Renal cortical epithelial cell (primary cell): ENCODE measurements around the gene TYK2. TPM values are rescaled to one million over a fixed set of nuclear protein-coding genes. Genes with fewer than 3 reads are reported as not detected.
"Not testable (repeated sequence)": the region's sequence is repeated elsewhere in the genome, so short reads cannot be mapped to it uniquely, and the experiment has no call there.

Experiments used
- DNase-seq: peaks from one replicate; pipeline ENCODE4 v3.0.0-alpha.2; 2011; ENCODE audit warnings: low read depth
- total RNA-seq: library from RNA; depleted of rRNA; stranded (reverse); fragments of >200 nt; gene quantifications from 2 replicates; pipeline ENCODE4 v1.2.3, GENCODE V29; 2014

The TYK2 gene
- total RNA-seq, 1 donor from 2014 or later: 74.2 TPM

DNA sequence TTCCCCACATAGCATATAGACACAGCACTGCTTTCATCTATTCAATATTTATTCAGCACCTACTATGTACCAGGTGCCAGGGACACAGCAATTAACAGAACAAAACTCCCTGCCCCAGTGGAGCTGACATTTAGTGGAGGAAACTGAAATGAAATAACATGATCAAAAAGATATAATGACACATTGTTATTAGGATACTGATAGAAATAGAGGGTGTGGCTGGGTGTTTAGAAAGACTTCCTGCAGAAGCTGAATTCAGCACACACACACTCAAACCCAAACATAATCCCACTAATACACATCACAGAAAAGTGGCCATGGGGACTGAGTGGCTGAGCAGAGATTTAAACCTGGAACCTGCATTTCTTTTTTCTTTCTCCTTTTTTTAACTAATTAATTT is 26.7 kb upstream of the TYK2 start:
- no peak for DNase-seq

DNA sequence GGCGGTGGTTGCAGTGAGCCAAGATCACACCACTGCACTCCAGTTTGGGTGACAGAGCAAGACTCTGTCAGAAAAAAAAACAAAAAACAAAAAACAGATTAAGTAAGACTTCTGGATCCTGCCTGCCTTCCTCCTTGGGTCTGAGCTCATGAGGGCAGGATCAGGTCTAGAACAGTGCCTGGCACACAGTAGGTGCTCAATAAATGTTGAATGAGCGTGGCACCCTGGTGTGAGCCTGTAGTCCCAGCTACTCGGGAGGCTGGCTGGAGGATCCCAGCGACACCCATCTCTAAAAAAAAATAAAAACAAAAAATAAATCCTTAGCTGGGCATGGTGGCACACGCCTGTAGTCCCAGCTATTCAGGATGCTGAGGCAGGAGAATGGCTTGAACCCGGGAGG is 25.8 kb upstream of the TYK2 start:
- no peak for DNase-seq

DNA sequence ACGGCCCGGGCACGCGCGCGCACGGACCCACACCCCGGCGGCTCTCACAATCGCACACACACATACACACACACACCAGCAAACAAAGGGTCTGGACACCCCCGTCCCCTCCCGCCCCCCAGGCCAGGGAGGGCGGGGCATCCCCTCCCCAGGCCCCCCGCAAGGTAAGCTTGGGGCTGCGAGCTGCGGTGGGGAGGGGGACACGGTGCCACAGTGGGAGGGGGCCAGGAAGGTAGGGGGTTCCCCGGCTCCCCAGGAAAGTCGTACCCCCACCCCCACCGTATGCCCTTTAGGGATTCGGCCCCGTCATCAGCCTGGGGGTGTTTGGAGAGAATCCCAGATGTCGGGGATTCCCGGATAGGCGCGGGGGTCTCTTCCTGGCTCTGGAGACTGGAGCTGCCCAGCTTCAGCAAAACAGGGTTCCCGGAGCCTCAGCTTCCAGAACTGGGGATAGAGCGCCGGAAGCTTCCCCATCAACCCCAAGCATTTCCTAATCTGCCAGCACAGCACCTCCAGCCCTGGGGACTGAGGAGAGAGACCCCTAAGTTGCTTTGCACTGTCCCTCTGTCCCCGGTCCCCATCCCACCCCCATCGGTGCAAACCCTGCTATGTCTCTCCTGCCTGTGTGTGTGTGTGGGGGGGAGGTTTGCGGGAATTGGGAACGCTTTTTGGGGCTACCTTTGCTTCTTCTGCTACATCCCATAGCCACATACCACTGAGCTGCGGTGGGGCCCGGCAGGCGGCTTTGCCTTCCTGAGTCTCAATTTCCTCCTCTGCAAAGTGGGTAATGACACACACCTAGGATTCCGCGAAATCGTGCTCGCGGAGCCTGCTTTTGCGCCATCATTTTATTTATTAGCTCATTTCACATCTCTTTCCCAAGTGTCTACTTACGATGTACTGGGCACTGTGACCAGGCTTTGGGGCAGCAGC is 24.8 kb upstream of the TYK2 start:
- no peak for DNase-seq

DNA sequence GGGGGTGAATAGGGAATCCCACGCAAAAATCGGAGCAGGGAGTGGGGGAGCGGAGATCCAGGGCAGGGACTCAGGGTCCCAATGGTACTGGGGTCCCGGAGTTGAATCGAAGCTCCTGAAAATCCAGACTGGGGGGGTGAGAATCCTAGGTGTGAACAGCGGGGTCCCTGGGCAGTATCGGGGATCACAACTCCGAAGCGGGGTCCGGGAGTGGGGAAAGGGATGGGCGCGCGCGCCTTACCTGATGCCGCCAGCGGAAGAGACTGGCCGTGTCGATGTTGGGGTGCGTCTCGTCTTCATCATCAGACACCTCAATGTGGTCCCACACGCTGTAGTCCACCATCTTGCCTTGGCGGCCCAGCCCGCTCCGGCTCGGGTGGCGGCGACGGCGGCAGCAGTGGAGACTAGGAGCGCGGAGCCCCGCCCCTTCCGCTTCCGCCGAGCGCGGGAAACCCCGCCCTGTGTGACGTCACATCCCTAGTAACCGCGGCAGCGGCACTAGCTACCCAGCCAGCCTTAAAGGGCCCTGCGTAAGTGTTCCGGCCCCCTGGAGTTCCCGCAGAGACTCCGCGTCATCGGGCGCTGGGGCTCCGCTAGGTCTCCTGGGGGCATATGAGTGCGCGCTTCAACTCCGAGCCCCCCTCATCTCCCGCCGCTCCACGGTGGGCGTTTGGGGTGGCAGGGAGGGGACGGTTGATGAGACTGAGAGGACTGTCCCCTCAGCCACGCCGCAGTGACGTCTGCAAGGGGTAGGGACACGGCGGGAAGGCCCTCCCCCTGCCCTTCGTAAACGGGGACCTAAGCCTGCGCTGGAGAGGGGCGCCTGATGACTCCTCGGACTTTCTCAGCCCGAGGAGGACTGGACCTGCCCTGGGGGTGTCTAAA is 23.0 kb upstream of the TYK2 start, which contains the start of gene CDC37:
Gene CDC37 (minus strand): TSS at position 406 of the 885 bp plus-strand sequence. CDS start 63 bp downstream, at position 343.
- peak; percentile 86 for DNase-seq

DNA sequence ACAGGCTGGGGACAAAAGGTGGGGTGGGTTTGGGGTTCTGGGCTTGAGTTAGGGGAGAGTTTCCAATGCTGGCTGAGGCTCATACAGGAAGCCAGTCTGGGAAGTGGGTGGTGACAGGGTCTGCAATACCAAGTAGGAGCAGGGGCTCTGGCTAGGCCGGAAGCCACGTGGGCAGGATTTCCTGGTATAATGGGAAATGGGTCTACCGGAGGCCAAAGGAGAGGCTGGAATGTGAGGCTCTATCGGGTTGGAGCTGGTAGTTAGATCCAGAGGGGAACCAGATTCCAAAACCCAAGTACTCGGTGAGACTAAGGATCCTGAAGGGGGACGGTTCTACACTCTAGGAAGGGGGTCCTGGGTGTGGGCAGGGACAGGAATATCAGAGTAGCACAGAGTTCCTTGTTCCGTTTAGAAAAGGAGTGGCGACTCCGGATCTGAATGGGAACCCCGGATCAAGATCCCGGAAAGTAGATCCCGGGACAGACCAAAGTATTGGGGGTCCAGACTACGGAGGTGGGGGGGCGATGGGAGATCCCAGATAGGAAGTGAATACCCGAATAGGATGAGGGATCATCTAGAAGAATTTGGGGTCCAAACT is 22.2 kb upstream of the TYK2 start:
- no peak for DNase-seq

DNA sequence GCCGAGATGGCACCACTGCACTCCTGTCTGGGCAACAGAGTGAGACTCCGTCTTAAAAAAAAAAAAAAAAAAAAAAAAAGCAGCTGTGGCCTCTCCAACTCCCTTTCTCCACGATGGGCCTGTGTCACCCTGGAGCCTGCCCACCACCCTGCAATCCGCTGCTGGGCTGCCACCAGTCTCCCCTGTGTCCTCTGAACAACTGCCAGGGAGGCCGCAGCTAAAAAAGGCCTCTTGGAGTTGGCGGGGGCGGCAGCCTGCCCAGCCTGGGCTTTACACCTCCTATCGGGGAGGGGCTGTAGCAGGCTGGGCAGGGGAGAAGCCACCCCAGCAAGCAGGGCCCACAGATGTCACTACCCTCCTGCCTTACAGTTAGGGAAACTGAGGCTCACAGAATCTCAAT is 19.5 kb upstream of the TYK2 start:
- DNase-seq: no peak

DNA sequence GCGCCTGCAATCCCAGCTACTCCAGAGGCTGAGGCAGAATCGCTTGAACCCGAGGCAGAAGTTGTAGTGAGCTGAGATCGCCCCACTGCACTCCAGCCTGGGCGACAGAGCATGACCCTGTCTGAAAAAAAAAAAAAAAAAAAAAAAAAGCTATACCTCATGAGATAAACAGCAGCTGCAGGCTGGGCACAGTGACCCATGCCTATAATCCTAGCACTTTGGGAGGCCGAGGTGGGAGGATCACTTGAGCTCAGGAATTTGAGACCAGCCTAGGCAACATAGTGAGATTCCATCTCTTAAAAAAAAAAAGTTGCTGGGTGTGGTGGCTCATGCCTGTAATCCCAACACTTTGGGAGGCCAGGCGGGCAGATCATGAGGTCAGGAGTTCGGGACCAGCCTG is 19.0 kb upstream of the TYK2 start:
- not testable (repeated sequence) for DNase-seq

DNA sequence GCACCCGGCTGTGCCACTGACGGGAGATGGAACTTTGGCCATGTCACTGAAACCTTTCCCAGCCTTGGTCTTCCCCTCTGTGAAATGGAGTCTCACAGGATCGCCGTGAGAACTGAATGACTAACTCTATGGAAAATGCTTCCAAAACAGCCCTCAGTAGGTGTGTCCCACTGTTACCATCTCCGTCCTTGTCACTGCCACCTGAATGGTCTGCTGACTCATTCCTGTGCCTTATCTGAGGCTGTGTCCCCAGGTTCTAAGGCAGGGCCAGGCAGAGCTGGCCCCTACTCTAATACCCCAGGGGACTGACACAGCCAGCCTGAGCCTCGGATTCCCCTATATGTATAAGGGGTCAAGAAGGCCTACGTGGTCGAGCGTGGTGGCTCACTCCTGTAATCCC is 18.4 kb upstream of the TYK2 start:
- no peak for DNase-seq

DNA sequence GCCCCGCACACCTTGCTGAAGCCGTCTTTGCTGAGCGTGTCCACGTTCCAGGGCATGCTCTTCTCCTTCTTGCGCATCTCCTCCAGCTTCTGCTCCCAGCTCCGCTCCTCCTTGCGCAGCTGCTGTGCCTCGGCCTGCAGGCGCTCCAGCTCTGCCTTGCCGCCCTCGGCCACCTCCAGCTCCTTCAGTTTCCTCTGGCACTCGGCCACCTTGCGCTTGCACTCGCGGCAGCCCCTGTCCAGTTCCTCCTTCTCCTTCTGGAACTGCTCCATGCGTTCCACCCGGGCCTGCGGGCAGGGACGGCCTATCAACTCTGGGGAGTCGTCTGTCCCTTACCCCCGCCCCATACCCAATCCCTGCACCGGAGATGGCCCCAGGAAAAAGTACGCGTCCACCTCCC is 15.5 kb upstream of the TYK2 start:
- no peak for DNase-seq

DNA sequence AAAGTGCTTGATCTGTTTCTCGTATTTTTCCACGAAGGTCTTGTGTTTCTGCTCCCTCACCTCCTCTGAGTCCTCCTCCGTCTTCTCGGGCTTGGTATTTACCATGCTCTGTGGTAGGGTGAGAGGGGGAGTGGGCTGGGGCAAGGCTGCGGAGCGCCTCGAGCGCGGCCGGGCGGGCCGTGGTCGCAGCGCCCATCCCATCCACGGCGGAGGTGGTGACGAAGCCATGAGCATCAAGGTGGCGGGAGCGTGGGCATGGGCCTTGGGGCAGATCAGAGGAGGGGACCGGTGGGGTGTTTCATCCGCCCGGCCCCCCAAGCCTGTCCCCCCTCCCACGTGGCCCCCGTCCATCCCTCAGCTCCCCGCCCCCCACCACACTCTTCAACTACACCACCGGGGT is 15.1 kb upstream of the TYK2 start:
- no peak for DNase-seq

DNA sequence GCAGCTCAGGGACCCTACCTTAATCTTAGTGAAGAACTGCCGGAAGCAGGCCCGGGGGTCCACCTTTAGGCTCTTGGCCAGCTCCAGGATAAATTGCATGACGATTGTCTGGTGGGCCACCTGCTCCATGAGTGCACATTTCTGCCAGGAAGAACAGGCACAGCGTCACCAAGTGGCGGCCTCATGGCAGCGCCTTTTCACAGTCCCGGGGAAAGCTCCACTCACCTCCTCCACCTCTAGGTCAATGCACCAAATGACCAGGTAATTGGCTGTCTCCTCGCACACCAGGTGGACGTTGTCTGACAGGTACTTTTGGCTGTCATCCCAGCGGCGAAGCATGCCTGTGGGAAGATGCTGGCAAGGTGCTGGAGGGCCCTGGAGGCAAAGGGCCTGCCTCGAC is 14.6 kb upstream of the TYK2 start:
- no peak for DNase-seq

DNA sequence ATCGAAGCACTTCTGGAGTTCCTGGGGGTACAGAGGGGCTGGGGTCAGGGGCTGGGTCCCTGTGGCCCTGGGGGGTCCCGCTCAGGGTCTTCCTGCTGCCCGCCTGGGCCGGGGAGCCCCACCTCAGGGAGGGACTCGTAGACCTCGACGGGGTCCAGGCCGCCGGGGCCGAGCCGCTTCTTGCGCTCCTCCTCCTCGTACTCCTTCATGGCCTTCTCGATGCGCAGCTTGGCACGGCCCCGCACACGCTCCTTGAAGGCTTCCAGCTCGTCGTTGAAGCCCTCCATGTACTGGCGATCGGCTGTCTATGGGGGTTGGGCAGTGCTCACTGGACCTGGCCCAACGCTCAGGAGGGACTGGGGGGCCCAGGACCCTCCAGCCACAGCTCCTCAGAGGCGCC is 12.8 kb upstream of the TYK2 start:
- no peak for DNase-seq

DNA sequence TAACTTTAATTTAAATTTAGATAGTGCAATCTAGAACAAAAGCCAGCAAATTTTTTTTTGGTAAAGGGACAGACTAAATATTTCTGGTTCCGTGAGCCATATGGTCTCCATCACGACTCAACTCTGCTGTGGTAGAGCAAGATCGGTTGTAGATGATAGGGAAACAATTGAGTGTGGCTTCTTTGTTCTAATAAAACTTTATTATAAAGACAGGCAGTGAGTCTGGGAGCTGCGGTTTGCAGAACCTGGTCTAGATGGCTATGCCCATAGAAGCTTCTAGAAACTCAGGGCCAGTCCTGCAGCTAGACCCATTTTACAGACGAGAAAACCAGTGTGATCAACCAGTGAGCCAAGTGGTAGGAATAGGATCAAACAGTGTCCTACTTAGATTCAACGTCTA is 11.7 kb upstream of the TYK2 start:
- DNase-seq: no peak

DNA sequence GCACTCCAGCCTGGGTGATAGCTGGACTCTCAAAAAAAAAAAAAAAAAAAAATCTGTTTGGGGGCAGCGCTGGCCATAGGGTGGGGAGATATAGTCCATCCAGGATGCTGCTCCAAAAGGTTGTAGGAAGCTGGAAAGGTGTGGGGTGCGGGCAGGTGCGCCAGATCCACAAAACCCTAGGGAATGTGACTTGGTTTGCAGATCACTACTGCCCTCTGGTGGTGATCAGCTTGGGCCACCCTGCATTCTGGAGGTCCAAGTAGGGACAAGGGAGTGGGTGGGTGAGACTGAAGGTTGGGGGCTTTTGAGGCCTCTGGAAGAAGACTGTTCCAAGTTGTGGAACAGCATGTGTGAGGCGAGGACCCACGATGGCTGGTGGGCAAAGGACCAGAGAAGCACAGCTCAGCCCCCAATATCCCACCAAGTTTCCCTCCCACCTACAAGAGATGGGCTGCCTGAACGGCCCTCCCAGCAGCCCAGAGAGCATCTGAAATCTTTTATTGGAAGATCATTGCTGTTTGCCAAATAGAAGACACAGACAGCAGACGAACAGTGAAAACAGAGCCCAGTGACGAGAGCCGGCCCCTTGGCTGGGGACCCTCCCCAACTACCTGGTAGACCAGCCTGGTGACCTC is 10.4 kb upstream of the TYK2 start:
- peak; percentile 67 for DNase-seq

DNA sequence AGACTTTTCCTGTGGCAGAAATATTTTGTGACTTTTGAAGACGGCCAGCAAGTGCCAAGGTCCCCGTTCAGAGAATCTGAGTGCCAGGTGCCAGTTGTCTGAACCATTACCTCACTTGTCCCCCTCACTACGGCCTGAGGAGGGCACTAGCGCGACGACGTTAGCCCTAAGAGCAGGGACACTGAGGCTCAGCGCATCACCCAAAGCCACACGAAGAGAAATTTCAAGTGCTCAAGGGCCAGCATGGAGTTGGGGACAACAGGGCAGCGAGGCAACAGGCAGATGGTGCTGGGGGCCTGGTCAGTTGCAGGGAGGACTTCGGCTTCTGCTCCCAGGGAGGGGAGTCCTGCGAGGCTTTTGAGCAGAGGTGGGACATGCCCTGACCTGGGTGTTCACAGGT is 9.5 kb upstream of the TYK2 start:
- DNase-seq: no peak

DNA sequence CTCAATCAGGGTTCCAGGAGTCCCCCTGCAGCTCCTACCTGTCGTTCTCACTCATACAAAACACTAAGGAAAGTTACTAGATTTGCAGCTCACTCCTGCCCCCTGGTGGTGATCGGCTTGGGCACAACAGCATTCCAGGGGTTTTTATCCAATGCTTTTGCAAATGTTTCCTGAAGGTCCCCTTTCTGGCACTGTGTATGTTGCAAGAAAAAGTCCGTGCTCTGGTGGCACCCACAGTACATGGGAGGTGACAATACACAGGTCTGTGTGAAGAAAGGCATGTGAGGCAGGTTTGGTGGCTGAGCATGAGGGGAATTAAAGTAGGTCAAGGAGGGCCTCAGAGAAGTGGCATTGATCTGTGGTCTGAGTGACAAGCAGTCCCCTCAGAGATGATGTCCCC is 8.6 kb upstream of the TYK2 start:
- DNase-seq: peak; percentile 71

DNA sequence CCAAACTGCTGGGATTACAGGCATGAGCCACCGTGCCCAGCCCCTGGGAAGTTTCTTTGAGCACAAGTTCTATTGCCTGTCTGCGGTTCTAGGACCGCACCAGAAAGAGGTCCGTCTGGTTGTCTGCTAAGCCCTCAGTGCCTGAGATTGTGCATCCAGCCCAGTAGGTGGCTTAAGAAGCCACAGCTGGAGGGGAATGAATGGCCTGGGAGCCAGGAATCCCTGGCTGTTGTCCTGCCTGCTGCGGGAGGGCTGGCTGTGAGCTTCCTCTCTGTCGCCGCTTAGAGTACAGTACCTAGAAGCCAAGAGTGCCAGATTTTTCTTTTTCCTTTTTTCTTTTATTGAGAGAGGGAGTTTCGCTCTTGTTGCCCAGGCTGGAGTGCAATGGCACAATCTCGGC is 4.2 kb upstream of the TYK2 start:
- no peak for DNase-seq

DNA sequence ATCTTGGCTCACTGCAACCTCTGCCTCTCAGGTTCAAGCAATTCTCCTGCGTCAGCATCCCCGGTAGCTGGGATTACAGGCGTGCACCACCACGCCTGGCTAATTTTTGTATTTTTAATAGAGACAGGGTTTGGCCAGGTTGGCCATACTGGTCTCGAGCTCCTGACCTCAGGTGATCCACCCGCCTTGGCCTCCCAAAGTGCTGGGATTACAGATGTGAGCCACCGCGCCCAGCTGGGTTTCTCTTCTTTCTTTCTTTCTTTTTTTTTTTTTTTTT is 2.8 kb upstream of the TYK2 start:
- DNase-seq: not testable (repeated sequence)

DNA sequence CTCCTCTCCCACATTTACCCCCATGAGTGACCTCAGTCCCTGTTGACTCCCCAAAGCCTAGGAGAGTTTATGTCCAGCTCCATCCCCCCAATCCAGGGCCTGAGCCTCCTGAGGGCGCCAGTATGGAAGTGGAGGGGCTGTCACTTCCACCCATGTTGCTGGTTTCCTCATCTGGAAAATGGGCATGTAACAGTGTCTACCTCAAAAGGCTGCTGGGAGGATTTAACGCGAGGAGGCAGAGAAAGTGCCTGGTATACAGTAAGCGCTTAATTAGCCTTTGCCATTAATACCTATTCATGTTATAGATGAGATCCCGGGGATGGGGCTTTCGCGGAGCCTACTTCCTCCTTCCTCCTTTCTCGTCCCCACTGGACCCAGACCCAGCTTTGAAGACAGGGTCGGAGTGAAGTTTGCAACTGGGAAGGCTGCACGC is 476 bp downstream of the TYK2 start:
- no peak for DNase-seq

DNA sequence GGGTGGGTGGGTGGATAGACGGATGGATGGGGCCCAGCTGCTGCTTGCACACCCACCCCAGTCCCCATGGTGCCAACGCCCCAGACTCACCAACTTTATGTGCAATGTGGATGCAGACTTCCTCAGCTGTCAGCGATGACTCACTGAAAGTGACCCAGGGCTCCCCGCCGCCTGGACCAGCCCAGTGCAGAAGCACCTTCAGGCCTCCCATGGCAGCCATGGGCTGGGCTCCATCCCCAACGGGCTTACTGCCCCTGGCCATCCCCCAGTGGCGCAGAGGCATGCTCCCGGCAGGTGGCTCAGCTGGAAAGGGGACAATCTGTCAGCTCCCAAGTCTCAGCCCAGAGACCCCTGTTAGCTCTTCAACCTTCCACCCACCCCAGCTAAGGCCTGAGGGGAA is 2.2 kb downstream of the TYK2 start:
- DNase-seq: no peak

DNA sequence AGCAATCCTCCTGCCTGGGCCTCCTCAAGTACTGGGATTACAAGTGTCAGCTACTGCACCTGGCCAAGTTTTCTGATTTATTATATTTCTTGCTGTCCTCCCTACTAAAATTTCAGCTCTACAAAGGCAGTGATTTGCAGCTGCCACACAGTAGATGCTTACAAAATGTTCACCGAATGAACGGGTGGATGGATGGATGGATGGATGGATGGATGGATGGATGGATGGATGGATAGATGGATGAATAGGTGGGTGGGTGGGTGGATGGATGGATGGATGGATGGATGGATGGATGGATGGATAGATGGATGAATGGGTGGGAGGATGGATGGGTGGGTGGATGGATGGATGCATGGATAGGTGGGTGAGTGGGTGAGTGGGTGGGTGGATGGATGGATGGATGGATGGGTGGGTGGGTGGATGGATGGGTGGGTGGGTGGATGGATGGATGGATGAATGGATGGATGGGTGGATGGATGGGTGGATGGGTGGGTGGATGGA is 3.2 kb downstream of the TYK2 start:
- DNase-seq: not testable (repeated sequence)

DNA sequence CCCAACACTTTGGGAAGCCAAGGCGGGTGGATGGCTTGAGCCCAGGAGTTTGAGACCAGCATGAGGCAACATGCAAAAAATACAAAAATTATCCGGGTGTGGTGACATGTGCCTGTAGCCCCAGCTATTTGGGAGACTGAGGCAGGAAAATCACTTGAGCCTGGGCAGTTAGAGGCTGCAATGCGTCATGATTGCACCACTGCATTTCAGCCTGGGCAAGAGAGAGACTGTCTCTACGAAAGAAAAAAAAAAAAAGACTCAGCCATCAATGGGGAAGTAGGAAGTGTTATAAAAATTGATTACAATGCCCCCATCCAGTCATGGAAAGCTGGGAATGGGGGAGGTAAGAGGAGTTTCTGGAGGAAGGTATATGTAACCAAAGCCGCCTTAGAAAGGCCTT is 5.4 kb downstream of the TYK2 start:
- DNase-seq: no peak
